NCI-H146 treated with DMSO at 0.1 percent for 48 hours (cell line): ENCODE data around the gene VPREB3.
"Not testable (repeated sequence)": the region's sequence is repeated elsewhere in the genome, so short reads cannot be mapped to it uniquely, and the experiment has no call there.

Source experiments
- DNase-seq: peaks from one replicate; lab custom pipeline; 2025; ENCODE audit not compliant: unreplicated experiment; lab: John Stamatoyannopoulos, UW

The VPREB3 gene

DNA sequence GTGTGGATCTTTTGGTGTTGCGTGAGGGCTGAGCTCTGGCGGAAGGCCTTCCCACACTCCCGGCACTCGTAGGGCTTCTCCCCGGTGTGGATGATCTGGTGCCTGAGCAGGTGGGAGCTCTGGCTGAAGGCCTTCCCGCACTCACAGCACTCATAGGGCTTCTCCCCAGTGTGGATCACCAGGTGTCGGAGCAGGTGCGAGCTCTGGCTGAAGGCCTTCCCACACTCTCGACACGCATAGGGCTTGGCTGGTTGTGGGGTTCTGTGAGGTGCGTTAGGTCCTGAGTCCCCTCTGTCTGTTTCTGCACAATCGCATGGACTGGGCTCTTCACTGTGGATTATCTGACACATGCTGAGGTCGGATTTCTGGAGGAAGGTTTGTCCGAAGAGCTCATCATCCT lies 9.7 kb downstream of the VPREB3 start:
- DNase-seq = no peak

DNA sequence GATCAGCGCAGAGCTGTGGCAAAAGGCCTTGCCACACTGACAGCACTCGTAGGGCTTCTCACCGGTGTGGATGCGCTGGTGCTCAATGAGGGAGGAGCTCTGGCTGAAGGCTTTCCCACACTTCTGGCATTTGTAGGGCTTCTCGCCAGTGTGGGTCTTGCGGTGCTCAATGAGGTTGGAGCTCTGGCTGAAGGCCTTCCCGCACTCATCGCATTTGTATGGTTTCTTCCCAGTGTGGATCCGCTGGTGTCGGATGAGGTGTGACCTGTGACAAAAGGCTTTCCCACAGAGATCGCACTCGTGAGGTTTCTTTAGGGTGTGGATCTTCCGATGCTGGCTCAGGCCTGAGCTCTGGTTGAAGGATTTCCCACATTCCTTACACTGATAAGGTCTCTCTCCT lies 10.2 kb downstream of the VPREB3 start:
- DNase-seq = no peak

DNA sequence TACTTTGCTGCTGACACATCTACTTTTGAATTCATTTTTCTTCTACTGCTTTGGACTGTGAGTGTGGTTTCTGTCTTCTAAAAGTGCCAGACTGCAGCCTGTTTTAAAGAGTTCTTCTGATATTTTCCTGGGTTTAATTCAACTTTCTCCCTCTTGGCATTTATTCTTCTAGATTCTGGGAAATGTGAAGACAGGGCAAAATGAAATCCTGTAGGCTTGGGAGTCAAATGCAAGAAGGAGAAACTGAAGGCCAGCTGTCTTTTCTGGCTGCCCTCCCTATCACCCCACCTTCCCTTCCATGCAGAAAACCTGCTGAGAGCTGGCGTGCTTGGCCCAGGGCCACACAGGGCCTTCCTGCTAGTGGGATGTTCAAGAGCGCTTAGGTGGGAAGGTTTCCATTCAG lies 10.9 kb downstream of the VPREB3 start:
- DNase-seq = no peak

DNA sequence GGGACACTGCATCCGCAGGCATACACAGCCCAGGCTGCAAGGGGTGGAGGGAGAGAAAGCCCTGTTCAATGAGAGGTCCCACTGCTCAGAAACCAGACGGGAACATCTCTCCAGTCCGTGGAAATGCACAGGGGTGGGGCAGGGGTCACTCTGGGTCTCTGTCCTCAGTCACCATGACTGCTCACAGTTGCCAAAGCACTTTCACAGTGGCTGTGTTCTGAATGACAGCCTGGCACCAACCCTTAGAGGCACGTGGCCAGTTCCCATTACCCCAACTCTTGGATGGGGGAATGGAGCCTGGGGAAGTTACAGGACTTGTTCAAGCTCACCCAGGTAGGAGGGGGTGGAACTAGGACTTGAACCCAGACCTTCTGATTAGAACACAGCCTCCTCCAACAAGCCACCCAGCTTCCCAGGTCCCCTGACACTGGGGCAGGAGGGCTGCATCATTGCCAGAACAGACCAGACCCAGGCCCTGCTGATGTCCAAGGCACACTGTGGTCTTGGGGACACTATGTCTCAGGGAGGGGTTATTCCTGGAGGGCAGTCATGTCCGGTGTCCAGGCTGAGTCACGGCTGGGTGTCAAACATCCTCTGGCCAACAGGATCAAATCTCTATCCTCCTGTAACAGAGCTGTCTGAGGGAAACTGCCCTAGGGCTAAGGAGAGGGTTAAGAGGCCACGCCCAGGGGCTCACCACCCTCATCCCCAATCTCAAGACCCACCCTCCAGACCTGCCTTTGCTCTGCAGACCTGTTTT lies 11.5 kb downstream of the VPREB3 start:
- no peak for DNase-seq

DNA sequence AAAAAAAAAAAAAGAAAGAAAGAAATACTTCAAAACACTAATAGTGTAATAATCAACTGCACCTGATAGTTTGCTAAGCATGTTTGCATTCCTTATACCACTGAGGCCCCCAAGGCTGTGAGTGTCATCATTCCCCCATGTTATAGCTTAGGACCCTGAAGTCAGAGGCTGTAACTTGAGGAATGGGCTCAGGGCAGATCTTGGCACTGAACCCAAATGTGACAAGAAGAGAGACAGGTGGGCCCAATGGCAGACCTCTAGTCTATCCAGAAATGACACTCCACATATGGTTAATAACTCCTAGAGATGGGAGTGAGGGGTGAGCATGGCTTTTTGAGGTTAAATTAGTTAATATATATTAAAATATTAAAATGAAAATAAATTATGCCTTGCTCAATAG lies 16.5 kb downstream of the VPREB3 start:
- no peak for DNase-seq

DNA sequence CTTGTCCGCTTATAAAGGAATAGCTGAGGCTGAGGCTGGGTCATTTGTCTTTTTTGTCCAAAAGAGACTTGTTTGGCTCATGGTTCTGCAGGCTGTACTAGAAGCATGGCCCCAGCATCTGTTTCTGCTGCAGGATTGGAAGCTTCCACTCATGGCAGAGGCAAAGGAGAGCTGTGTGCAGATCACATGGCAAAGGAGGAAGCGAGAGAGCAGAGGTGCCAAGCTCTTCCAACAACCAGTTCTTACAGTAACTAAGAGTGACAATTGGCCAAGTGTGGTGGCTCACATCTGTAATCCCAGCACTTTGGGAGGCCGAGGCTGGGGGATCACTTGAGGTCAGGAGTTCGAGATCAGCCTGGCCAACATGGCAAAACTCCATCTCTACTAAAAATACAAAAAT lies 26.1 kb downstream of the VPREB3 start:
- not testable (repeated sequence) for DNase-seq

DNA sequence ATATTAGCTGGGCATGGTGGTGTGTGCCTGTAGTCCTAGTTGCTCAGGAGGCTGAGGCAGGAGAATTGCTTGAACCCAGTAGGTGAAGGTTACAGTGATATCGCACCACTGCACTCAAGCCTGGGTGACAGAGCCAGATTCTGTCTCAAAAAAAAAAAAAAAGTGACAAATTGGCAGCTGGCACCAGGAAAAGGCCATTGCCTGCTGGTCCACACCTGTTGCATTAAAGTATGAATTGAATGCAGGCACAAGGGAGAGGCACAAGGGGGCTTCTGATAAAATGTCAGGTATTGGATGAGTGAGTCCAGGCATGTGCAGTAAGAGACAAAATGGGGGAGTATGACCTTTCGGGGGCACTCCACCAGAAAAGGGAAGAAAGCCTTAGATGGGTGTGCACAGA lies 31.5 kb downstream of the VPREB3 start:
- DNase-seq = no peak

DNA sequence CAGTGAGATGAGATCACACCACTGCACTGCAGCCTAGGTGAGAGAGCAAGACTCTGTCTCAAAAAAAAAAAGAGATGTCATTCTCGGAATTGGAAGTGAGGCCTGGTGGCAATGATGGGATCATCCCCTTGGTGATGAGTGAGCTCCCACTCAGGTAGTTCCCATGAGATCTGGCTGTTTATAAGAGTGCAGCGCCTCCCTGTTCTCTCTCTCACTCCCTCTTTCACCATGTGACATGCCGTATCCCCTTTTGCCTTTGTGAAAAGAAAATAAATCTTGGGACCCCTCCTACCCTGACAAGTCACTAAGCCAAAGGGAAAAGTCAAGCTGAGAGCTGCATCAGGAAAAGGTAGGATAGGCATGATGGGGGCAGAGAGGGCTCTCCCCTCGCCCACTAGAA lies 32.1 kb downstream of the VPREB3 start:
- no peak for DNase-seq

DNA sequence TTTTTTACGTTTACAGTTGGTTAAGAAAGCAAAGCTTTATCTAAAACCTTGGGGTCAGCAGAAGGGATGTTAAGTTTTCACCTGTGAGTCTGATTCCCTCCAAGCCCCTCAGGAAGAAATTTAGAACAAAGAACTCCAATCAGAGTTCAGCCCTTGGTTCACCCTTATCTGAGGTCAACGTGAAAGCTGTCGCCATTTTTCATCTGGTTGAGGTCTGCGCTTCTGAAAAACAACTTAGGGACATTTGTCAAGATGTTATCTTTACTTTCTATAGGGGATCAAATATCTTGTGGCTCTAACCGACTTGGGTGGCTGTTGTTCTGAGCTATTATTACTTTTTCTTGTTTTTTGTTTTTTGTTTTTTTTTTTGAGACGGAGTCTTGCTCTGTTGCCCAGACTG lies 33.4 kb downstream of the VPREB3 start:
- DNase-seq = no peak

DNA sequence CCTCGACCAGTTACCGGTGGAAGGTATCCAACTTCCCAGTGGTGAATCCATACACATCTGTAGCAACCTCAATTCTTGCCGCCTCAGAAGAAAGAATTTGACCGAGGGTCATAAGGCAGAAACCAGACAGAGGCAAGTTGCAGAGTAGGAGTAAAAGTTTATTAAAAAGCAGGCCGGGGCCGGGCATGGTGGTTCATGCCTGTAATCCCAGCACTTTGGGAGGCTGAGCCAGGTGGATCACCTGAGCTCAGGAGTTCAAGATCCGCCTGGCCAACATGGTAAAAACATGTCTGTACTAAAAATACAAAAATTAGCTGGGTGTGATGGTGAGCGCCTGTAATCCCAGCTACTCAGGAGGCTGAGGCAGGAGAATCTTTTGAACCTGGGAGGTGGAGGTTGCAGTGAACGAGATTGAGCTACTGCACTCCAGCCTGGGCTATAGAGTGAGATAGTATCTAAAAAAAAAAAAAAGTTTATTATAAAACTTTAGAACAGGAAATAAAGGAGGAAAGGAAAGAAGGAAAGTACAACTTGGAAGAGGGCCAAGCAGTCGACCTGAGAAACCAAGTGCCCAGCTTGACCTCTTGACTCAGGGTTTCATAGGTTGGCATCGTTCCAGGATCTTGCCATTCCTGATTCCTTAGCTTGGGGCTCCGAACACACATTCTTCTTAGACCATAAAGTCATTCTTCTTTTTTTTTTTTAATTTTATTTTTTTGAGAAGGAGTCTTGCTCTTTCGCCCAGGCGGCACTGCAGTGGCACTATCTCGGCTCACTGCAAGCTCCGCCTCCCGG lies 35.7 kb downstream of the VPREB3 start:
- DNase-seq = no peak

DNA sequence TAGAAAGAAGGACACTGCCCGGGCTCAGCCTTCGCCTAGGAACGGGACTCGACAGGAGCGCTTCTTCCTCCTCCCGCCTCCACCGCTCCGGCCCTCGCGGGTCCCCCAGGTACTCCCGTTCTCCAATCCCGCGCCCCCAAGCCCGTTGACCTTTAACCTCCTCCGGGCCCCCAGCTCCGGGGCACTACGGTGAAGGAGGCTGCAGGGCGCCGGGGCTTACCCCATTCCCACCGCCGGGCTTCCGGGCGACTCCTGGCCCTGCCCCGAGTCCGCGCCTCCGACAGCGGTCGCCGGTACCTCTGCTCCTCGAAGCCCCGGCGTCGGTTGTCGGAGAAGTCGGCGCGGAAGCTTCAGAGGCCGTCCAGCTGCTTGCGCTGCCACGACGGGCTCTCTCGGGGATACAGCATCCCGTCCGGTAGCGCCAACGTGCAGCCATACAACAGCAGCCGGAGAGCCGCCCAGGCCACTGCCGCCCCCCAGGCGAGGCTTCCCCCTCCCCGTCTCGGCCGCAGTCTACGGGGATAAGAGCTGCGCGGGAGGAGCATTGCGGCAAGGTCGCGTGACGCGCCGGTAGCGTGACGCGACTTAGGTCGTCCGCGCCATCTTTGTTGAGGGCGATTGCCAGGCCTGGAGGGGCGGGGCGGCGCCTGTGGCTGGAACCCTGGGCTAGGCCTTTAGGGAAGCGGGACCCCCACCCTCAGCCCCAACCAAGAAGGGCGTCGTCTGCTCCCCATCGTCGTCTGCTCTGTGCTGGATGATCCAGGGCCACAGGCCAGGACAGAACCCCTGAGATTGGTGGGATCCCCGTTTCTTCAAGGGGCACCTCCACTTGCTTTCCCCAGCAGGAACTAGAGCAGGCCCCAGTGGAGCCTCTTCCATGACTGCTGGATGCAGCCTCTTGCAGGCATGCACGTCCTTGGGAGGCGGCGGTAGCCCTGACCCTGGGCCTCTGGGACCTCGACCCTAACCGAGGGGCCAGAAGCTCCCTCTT lies 37.1 kb downstream of the VPREB3 start:
- peak; percentile 43 for DNase-seq

DNA sequence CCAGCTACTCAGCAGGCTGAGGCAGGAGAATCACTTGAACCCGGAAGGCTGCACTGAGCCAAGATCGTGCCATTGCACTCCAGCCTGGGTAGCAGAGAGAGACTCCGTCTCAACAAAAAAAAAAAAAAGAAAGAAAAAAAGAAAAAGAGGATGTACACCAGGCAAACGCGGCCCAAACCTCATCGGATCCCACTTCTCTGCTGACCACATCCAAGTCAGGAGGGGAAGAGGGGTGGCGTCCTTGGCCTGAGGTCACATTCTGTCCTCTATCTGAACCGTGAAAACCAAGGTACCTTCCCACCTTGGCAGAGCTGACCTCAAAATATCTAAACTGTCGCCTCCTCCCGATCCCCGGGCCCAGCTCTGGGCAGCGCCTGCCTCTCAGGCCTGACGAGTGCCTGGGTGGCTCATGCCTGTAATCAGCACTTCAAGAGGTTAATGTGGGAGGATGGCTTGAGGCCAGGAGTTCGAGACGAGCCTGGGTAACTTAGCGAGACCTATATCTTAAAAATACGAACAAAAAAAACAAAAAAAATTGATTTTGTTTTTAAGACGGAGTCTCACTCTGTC lies 38.3 kb downstream of the VPREB3 start:
- DNase-seq = no peak

DNA sequence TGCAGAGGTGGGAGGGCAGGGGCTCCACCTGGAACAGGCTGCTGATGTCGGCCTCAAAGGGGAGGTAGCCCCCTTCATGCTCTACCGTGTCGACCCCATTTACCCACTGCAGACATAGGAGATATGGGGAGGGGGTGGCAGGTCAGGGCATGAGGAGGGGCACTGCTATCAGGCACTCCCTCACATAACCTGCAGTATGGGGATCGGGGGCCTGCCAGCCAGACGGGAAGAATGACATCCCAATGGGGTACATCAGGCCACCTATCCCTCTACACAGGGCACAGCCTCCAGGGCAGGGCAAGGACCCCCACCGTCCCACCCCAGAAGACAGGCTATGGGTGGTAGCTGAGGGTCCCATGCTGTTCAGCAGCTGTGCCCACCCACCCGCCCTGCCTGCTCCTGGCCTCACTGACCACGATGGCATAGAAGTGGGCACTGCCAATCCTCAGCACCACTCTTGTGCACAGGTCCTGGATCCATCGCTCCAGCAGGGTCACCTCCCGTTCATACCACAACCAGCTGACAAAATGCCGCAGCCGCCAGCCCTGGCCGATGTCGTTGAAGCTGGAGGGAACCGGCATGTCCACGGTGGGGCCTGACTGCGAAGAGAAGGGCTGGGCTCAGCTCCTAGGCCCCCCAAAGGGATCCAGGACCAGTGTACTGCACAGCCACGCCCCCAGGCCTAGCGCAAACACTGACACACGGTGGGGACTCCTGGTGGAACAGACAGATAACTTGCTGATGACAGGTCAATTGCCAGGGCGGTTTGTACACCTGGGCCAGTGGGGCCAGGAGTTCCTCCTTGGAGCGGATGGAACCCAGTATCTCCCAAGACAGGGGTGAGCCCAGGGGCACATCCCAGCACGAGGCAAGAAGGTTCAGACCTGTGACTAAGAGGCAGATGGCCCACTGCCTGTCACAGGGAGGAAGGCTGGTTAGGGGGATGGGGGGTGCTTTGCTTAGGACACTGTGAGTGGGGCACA lies 39.3 kb downstream of the VPREB3 start:
- DNase-seq = no peak

DNA sequence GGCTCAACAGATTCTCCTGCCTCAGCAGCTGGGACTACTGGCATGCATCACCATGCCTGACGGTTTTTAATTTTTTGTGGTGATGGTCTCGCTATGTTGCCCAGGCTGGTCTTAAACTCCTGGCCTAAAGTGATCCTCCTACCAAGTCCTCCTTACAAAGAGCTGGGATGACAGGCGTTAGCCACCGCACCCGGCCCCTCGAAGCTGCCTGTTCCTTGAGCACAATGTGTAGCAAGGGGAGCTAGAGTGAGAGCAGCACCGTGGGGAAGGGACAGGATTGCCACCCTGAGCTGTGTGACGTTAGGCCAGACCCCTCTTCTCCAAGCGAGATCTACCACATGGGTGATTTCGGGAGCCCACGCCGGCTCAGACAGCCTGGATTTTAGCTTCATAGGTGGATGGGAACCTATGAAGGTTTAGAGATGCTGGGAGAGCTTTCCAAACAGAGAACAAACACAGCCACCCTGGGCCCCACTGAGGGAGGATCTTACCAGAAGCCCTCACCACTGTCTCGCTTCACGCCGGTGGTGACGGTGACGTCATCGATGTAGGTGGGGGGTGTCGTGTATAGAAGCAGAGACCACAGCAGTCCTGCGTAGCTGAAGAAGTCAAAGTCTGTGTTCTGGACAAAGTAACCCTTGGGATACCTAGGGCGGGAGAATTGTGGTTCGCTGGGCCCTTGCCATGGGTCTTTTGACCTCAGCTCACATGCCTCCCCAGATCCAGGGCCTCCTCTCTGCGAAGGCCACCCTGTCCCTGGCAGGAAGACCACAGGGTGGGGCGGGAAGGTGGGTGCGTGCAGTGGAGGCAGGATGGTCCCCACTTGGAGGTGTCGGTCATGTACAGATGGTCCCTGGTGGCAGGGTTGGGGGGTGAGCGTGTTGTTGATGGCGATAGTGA lies 40.3 kb downstream of the VPREB3 start:
- no peak for DNase-seq

DNA sequence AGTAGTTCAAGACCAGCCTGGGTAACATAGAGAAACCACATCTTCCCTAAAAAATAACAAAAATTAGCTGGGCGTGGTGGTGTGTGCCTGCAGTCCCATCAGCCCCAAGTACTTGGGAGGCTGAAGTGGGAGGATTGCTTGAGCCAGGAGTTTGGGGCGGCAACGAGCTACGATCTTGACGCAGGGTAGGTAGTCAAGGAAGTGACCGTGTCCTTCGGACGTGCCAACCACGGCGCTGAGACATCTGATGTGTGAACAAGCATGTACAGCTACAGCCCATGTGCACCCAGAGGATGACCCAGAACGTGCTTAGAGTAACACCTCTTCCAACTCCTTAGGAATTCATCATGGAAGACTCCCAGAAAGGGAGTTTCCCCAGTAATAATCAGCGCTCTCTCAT lies 42.0 kb downstream of the VPREB3 start:
- no peak for DNase-seq

DNA sequence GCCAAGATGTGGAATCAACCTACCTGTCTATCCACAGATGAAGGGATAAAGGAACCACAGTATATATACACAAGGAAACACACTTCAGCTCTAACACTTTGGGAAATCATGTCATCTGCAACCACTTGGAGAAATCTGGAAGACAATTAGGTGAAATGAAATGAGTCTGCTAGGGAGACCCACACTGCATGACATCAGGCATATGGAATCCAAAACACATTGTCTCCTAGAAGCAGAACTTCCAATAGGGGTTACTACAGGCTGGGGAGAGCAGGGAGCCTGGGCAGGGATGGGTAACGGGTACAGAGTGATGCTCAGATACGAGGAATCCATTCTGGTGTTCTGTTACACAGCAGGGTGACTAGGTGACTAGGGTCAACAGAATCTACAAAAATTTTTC lies 45.1 kb downstream of the VPREB3 start:
- no peak for DNase-seq

DNA sequence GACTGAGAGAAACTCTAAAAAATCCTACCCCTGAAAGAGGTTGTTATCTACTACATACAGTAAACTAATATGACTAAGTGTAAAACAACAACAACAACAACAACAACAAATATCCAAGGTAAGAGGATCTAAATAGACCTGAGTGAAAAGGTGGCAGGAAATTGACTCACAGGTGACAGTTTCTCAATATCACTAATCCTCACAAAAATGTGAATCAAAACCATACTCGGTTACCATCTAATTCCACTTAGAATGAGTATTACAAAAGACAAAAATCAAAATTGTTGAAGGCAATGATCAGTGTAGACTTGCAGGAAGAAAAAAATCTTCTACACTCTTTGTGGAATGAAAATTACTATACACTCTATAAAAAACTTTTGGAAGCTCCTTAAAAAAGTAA lies 46.0 kb downstream of the VPREB3 start:
- no peak for DNase-seq

DNA sequence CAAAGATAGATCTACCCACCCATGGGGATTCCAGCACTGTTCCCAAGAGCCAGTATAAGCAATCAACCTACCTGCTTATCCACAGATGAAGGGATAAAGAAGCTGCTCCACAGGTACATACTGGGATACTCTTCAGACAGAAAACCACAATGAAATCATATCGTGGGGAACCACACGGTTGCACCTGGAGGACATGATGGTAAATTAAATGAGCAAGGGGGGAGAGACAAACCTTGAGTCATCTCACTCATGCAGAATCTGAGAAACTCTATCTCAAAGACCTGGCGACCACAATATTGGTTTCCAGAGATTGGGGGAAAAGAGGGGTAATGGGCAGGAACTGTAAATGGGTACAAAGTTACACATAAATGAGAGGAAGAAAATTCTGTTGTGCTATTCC lies 48.9 kb downstream of the VPREB3 start:
- DNase-seq = no peak

DNA sequence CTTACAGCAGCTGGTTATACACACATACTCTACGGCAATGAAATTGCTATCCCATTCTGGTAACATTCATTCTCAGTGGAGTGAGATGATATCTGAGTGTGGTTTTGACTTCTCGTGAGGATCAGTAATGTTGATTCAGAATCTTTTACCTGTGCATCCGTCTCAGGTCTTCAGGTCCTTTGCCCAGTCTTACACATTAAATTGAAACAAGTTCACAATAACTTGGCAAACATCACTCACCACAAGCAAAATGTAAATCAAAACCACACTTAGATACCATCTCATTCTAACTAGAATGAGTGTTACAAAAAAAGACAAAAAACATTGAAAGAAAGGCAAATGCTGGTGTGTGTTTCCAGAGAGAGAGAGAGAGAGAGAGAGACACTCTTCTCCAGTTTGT lies 49.4 kb downstream of the VPREB3 start:
- no peak for DNase-seq
